GM12801 (cell line): ENCODE measurements around the gene HHIPL2.

ENCODE experiments used
- CTCF ChIP-seq: IDR thresholded peaks from one replicate; pipeline ENCODE4 v1.5.1; 2011; ENCODE audit warnings: control low read depth; ENCODE audit not compliant: insufficient read length; ENCODE audit errors: extremely low read depth

HHIPL2 gene

GRCh38 chr1:222554177-222554576 lies 6.3 kb upstream of the HHIPL2 start:
- TF ChIP-seq CTCF, result no peak

- no peak for TF ChIP-seq CTCF
Measured at GRCh38 chr1:222552882-222553281, 5.0 kb upstream of the HHIPL2 start.

- TF ChIP-seq CTCF, result no peak
Measured at GRCh38 chr1:222547260-222547614, 667 bp downstream of the HHIPL2 start.

GRCh38 chr1:222546548-222547259 lies 1.2 kb downstream of the HHIPL2 start:
- TF ChIP-seq CTCF, result no peak

- no peak for TF ChIP-seq CTCF
Measured at GRCh38 chr1:222546091-222546490, 1.8 kb downstream of the HHIPL2 start.

- TF ChIP-seq CTCF, result no peak
Measured at GRCh38 chr1:222543817-222544216, 4.1 kb downstream of the HHIPL2 start.

GRCh38 chr1:222540598-222540995 lies 7.3 kb downstream of the HHIPL2 start:
- no peak for TF ChIP-seq CTCF
